Stimulated activated CD4-positive, alpha-beta T cell treated with anti-CD3 and anti-CD28 coated beads, Interleukin-1b, Interleukin-23, amount 100 ng/mL, for 24 hours (primary cell): Measurements from ENCODE around the gene USP11.

Source experiments
- DNase-seq, 4 experiments: peaks; one replicate each; pipeline ENCODE4 v3.0.0-alpha.2; 2020; ENCODE audit warnings: low read depth in 4 of 4, low spot score in 1 of 4

USP11 gene

DNA sequence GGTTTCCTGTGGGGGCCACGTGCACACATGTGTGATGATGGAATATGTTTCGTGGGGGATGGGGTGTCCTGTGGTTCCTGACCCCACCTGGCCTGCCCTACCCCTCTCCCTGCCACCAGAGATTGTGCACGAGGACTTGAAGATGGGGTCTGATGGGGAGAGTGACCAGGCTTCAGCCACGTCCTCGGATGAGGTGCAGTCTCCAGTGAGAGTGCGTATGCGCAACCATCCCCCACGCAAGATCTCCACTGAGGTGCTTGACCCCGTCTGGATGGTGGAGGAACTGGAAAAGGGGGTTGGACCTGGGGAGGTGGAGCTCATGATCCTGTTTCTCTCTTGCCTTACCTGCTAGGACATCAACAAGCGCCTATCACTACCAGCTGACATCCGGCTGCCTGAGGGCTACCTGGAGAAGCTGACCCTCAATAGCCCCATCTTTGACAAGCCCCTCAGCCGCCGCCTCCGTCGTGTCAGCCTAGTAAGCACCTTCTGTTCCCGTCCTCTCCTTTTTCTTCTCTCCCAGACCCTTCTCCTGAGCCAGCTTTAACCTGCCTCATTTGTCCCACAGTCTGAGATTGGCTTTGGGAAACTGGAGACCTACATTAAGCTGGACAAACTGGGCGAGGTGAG, 8.4 kb upstream of the USP11 start:
- DNase-seq, result no peak

DNA sequence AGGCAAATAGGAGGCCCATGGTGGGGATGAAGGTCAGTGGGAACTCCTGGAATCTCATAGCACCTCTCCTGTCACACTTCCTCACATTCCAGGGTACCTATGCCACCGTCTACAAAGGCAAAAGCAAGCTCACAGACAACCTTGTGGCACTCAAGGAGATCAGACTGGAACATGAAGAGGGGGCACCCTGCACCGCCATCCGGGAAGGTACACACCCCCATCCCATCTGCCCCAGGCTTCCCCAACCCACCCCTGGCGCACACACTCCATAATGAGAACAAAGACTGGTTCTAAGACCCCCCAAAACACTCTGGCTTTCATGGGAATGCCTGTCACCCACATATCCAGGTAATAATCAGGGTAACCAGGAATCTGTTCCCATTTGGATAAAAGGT, 7.9 kb upstream of the USP11 start:
- no peak for DNase-seq

- DNase-seq, result no peak
Measured at GRCh38 chrX:47226071-47226470, 6.7 kb upstream of the USP11 start.

- no peak for DNase-seq
Measured at GRCh38 chrX:47226531-47227333, 6.1 kb upstream of the USP11 start.

- DNase-seq, result no peak
Measured at GRCh38 chrX:47227334-47227583, 5.5 kb upstream of the USP11 start.

GRCh38 chrX:47228550-47229270, 4.1 kb upstream of the USP11 start:
- no peak for DNase-seq

DNA sequence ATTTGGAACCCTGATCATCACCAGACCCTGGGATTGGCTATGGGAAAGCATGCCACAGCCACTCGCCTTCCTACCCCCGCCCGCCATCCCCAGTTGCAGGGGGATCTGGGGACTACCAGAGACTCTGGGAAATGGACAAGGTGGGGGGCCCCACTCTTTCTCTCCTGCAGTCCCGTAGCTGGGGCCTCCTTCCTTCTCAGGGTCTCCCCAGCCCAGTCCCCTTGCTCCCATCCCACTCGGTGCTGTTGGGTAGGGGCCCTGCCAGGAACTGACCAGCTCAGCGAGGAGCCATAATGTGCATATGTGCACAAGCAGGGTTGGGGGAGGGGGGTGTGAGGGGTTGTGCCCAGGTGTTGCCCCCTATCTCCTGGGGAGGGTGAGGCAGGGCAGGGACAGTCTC, 3.4 kb upstream of the USP11 start:
- no peak for DNase-seq

GRCh38 chrX:47230136-47230868, 2.5 kb upstream of the USP11 start:
- no peak for DNase-seq

DNA sequence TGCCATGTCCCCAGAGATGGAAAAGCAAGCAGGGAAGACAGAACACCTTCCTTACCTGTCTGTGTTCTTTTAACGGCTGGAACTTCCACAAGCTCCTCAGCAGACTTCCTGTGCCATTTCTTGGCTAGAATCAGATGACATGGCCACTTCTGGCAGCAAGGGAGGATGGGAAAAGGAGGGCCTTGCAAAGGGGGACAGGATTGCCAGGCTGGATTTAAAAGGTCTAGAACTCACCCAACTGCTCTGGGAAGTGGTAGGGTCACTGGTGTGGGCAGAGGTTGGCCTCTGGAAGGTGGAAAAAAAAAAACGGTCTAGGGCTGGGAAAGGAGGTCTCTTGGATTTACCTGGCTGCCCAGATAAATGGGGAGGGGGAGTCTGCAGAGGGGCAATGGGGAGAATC, 1.6 kb upstream of the USP11 start:
- DNase-seq, result no peak

DNA sequence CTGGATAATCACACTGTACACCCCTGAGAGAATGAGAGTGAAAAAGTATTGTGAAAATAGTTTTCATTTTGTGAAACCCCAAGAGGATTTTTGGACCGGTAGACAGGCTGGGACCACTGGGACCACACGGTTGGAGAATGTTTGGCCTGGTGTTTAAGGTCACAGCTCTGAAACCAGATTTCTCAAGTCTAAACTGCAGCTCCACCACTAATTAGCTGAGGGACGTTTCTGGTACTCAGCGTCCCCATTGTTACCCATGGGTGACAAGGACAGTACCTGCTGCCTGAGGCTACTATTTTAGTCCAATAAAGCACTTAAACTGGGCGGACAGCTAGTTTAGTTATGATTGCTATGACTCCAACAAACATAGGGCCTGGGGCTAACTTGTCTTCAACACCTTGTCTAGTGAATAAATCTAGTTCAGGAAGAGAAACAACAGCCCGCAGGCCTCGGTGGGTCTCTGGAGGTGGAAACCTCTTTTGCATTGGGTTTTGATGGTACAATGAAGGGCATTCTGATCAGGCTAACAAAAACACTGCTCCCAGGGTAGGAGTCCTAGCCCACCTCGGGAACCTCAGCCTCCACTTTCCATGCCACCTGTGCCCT, 509 bp upstream of the USP11 start:
- DNase-seq, result no peak

DNA sequence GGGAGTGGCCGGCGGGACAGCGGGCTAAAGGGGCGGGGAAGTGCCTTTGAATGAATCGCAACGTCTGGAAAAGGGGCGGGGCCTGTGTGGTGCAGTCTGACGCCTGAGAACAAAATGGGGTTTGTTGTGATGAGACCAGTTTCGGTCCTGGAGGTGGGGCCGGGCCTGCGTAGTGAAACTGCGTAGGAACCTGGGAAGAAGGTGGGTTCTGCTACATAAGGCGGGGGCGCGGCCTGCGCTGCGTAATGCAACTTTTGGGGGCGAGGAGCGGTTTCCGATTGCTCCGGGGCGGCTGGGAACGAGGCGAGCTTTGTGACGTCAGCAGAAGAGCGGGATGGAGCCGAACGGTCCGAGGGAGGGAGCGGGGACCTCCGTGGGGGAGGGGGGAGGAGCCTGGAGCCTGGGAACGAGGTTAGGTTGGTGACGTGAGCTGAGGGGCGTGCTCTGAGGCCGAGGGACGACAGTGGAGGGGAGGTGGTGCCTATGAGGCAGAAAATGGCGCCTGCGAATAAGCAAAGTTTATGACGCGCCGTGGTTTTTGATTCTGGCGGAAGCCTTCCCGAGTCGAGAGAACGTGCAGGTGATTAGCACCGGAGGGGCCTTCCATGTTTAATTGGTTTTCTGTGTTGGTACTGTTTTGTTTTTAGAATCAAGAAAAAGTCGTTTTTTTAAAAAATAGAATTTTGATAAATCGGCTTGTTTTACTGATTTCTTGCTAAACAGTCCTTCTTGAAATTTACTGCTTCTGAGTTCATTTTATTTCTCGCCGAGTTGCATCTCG, 714 bp downstream of the USP11 start:
- DNase-seq, result peak; percentile 65 to 87 (median 84)

GRCh38 chrX:47234583-47234982, 1.8 kb downstream of the USP11 start:
- no peak for DNase-seq

DNA sequence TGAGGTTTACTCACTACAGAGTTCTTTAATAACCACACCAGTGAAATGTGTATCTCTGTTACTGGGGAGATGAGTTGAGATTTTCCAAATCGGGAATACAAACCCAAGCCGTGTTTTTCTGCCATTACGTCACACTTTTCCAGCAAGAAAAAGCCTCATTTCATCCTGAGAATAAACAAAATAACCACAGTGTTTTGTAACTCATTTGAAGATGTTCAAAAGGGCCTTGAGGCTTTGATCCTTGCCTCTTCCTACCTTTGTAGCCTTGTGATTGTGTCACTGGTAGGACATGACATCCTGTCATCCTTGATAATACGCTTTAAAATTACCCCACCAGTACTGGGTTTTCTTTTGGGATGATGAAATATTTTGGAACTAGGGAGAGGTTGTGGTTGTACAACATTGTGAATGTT, 2.9 kb downstream of the USP11 start:
- DNase-seq, result no peak

- no peak for DNase-seq
Measured at GRCh38 chrX:47239199-47239598, 6.4 kb downstream of the USP11 start.

DNA sequence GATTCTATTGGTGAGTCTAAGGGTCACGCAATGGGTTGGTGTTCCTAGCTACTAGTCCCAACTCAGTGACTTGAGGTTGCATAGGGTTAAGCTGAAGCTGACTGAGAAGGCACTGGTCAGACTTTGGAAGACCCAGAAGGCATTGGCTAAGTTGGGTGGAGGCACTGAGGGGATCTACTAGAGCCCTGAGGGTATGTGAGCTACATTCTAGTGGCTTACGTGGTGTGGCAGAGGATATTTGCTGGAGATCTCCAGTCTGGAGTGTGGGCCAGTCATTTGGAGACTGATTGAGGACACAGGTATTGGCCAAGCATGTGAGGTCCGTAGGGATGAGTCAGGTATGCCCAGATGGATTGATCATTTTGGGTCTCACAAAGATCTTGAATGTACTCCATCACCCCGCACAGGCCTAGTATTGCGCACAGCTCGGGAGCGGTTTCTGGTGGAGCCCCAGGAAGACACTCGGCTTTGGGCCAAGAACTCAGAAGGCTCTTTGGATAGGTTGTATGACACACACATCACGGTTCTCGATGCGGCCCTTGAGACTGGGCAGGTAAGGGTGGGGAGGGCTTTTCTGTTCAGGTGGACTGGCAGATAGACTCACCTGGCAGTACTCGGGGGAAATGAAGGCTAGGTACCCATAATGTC, 7.2 kb downstream of the USP11 start:
- no peak for DNase-seq

- DNase-seq, result no peak
Measured at GRCh38 chrX:47240619-47241018, 7.8 kb downstream of the USP11 start.

DNA sequence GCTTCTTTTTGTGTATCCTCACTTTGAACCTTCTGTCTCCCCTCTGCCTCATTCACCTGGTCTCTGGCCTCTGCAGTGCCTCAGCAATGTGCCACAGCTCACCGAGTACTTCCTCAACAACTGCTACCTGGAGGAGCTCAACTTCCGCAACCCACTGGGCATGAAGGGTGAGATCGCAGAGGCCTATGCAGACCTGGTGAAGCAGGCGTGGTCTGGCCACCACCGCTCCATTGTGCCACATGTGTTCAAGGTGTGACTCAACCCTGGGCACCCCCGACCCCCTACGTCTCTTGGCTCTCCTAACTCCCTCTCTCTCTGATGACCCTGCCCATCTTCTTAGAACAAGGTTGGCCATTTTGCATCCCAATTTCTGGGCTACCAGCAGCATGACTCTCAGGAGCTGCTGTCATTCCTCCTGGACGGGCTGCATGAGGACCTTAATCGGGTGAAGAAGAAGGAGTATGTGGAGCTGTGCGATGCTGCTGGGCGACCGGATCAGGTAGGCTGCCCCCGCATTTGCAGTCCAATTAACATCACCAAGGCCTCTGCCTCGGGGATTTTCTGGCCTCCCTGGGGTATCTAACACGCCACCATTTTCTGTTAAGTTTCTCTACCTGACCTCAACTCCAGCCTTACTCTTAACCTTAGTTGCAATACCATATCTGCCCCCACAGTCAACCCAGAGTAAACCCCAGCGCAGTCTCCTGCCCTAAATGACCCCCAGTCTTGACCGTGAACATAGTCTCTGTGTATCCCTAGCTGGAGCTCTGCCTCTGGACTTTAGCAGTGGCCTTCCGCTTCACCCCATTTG, 8.6 kb downstream of the USP11 start:
- no peak for DNase-seq

GRCh38 chrX:47242321-47242720, 9.5 kb downstream of the USP11 start:
- no peak for DNase-seq

DNA sequence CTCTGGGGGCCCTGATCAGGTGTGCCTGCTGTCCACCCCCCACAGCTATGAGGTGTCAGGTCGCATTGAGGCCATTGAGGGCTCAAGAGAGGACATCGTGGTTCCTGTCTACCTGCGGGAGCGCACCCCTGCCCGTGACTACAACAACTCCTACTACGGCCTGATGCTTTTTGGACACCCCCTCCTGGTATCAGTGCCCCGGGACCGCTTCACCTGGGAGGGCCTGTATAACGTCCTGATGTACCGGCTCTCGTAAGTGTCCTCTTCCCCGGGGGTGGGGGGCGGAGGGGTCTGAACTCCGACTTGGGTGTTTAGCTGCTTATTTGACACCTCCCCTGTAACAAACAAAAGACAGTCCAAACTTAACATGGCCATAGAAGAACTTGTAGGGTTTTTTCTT, 10.5 kb downstream of the USP11 start:
- DNase-seq, result no peak
